Activated B cell treated with CpG ODN at 0.5 μM for 24 hours (primary cell): ENCODE results near the gene KIAA1549. TPM values are rescaled to one million over a fixed set of nuclear protein-coding genes. Genes with fewer than 3 reads are reported as not detected.

ENCODE experiments used
- ATAC-seq: fragments of 200-7000 bp; cut with Tn5 transposase; one replicate; pipeline ENCODE4 v1.10.0; 2021; ENCODE audit warnings: low read depth, mild to moderate bottlenecking, moderate library complexity
- CTCF ChIA-PET: fragments of 350-600 bp; sonication (Branson Sonifier 250); formaldehyde crosslinking; loops from one replicate; lab custom pipeline; 2021; ENCODE audit warnings: antibody characterized with exemption; lab: Charles Lee
- POLR2A ChIA-PET: fragments of 350-600 bp; sonication (Branson Sonifier 250); formaldehyde crosslinking; loops from one replicate; lab custom pipeline; 2021; ENCODE audit warnings: antibody characterized with exemption; lab: Charles Lee
- DNase-seq: peaks from one replicate; pipeline ENCODE4 v3.0.0; 2022
- H3K27ac Mint-ChIP-seq: one replicate; pipeline ENCODE4 v1.8.0; 2020; ENCODE audit warnings: mixed read lengths
- H3K27me3 Mint-ChIP-seq: one replicate; pipeline ENCODE4 v1.8.0; 2021; ENCODE audit warnings: mixed read lengths
- H3K36me3 Mint-ChIP-seq: one replicate; pipeline ENCODE4 v1.8.0; 2021; ENCODE audit warnings: low read depth, mixed read lengths
- H3K4me1 Mint-ChIP-seq: one replicate; pipeline ENCODE4 v1.8.0; 2021; ENCODE audit warnings: mixed read lengths
- H3K4me3 Mint-ChIP-seq: one replicate; pipeline ENCODE4 v1.8.0; 2020; ENCODE audit warnings: mild to moderate bottlenecking, mixed read lengths
- H3K9me3 Mint-ChIP-seq: one replicate; pipeline ENCODE4 v1.8.0; 2020; ENCODE audit warnings: mixed read lengths
- CTCF ChIP-seq: fragments of 200-600 bp; IDR thresholded peaks from one replicate; pipeline ENCODE4 v1.8.0; 2022; ENCODE audit warnings: antibody characterized with exemption, mild to moderate bottlenecking
- intact Hi-C: fragments of 100-400 bp; cut with micrococcal nuclease; formaldehyde crosslinking; loops from one replicate; pipeline ENCODE4 v1.15.1; 2024
- total RNA-seq: library from RNA; stranded (reverse); gene quantifications from 2 replicates; pipeline ENCODE4 v1.2.3, GENCODE V29; 2022

The KIAA1549 gene
- total RNA-seq, 1 donor from 2014 or later: 0.42 TPM

DNA sequence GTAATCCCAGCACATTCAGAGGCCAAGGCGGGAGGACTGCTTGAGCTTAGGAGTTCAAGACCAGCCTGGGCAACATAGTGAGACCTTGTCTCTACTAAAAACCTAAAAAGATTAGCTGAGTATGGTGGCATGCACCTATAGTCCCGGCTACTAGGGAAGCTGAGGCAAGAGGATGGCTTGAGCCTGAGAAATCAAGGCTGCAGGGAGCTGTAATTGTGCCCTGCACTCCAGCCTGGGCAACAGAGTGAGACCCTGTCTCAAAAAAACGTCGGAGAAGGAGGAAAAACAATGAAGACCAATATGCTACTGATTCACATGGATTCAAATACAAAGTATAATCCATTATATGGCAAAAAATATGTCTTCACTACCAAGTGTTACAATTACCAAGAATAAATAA lies 41.1 kb upstream of the KIAA1549 start:
- ChIA-PET CTCF (no interaction called here), POLR2A (interaction anchor here (0.6 kb wide), 1 partner anchor 83 kb away, joined by 7 read pairs; no protein-coding TSS in a partner anchor)
- Mint-ChIP-seq H3K27me3 (no peaks in the 10 kb centered on the region), H3K9me3 (no peaks in the 10 kb centered on the region), H3K27ac (no peak overlapping the region), H3K4me3 (no peak overlapping the region), H3K4me1 (peaks cover under 1% of the 10 kb centered on the region), H3K36me3 (no peaks in the 10 kb centered on the region)
- ATAC-seq (no peak), DNase-seq (no peak)
- intact Hi-C loops: no loop called here
- no peak for TF ChIP-seq CTCF

DNA sequence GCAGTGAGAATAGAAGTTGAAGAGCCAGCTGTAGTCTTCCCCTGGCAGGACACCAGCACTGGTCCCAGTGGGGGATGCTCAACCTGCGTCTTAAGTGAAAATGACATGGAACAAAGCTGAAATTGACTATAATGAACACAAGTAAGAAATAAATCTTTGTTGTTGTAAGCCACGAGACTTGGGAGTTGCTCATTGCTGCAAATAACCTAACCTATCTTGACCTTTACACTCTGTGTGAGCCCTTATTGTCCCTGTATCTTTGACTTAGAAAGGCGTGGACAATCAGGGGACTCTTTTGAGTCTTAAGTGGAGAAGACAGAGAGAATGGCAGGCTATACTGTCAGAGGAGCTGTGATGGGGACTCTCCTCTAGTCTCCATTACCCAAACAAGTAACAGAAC lies 37.7 kb upstream of the KIAA1549 start:
- ChIA-PET POLR2A (no interaction called here), CTCF (interaction anchor here (0.6 to 2.6 kb wide), 3 partner anchors 14 to 109 kb away, joined by 3 to 25 read pairs (median 4); no protein-coding TSS in a partner anchor)
- H3K27ac Mint-ChIP-seq: no peak overlapping the region
- ATAC-seq (no peak), DNase-seq (no peak)
- intact Hi-C loops: loop anchor here (5.0 kb wide), 2 partner anchors 233 to 983 kb away; no protein-coding TSS in a partner anchor
- no peak overlapping the region for H3K4me3 Mint-ChIP-seq
- no peaks in the 10 kb centered on the region for H3K9me3 Mint-ChIP-seq
- TF ChIP-seq CTCF: no peak
- peaks cover 9% of the 10 kb centered on the region for H3K27me3 Mint-ChIP-seq
- peaks cover 2% of the 10 kb centered on the region for H3K4me1 Mint-ChIP-seq
- no peaks in the 10 kb centered on the region for H3K36me3 Mint-ChIP-seq

DNA sequence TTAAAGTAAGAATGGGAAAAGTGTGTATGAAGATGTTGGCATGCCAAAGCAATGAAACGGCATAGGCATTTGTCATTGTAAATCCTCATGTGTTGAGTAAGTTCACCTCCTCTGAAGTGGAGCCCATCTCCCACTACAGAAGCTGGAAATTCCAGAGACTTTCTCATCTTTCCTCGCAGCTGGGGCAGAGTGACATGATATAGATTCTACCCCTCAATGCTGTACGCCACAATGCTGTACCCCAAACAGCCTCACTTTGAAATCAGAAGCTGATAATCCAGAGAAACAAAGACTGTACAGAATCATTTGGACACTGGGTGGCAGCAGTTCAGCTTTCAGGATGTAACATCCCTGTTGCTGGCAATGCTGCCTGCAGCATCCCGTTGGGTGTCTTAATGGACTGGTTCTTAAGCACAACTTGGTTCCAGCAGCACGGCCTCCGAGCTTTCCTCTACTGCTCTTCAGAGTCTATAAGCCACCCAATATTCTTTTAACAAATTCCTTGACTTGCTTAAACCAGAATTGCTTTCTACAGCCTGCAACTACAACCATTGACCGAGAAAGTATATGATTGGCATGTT lies 35.8 kb upstream of the KIAA1549 start:
- H3K27ac Mint-ChIP-seq: no peak overlapping the region
- H3K4me3 Mint-ChIP-seq: no peak overlapping the region
- ChIA-PET POLR2A (no interaction called here), CTCF (interaction anchor here (1.5 to 2.6 kb wide), 4 partner anchors 13 to 117 kb away, joined by 4 to 25 read pairs (median 9); a partner anchor contains a TSS)
- H3K27me3 Mint-ChIP-seq: peaks cover 9% of the 10 kb centered on the region
- DNase-seq (no peak), ATAC-seq (peak; percentile 71)
- no peak for TF ChIP-seq CTCF
- H3K9me3 Mint-ChIP-seq: no peaks in the 10 kb centered on the region
- intact Hi-C loops: loop anchor here (1.0 to 5.0 kb wide), 5 partner anchors 58 to 985 kb away; partner anchors contain the start of gene UBN2
- no peaks in the 10 kb centered on the region for H3K36me3 Mint-ChIP-seq
- peaks cover 2% of the 10 kb centered on the region for H3K4me1 Mint-ChIP-seq

DNA sequence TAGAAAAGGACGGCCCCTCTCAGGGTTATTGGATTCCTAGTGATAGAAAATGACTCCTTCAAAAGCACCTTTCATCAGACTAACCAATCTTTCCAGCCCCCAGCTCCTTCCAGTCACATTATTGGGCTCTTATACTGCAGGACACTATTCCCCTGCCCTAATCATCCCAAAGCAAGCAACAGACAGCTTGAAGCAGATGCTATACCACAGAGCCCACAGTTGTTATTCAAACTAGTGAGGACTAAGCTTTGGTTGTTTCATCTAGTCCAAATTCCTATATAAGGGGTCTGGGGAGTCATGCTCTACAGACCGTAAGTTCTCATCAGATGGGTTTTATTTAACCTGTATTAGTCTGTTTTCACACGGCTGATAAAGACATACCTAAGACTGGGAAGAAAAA lies 30.2 kb upstream of the KIAA1549 start:
- H3K4me1 Mint-ChIP-seq: no peaks in the 10 kb centered on the region
- POLR2A ChIA-PET: no interaction called here

More for the DNA sequence above, 30.2 kb upstream of the KIAA1549 start:
- CTCF ChIA-PET: interaction anchor here (0.7 kb wide), 1 partner anchor 301 kb away, joined by 3 read pairs; no protein-coding TSS in a partner anchor
- Mint-ChIP-seq H3K27me3 (peaks cover 11% of the 10 kb centered on the region), H3K27ac (no peak overlapping the region), H3K4me3 (no peak overlapping the region), H3K9me3 (no peaks in the 10 kb centered on the region), H3K36me3 (no peaks in the 10 kb centered on the region)
- TF ChIP-seq CTCF: no peak
- intact Hi-C loops: no loop called here
- DNase-seq (no peak), ATAC-seq (no peak)
